Measurements from ENCODE around the gene KRTAP10-4.

Gene KRTAP10-4

GRCh38 chr21:44532712-44533111 lies 40.8 kb upstream of the KRTAP10-4 start:
- no peaks in the 10 kb centered on the region for H3K36me3 ChIP-seq (ENCODE audit: control insufficient read depth, low read length)
- H3K27me3 ChIP-seq (ENCODE audit: control insufficient read depth, low read length): no peaks in the 10 kb centered on the region
- H3K9me2 ChIP-seq (replicated peaks; ENCODE audit: control insufficient read depth, low read length): no peaks in the 10 kb centered on the region
- no peaks in the 10 kb centered on the region for H3F3A ChIP-seq (ENCODE audit: control insufficient read depth, insufficient read depth)
- H3K79me2 ChIP-seq (ENCODE audit: control insufficient read depth, low read length): no peaks in the 10 kb centered on the region
- H4K20me1 ChIP-seq (ENCODE audit: control insufficient read depth, insufficient read depth, low read depth, low read length): no peaks in the 10 kb centered on the region
- H3K4me3 ChIP-seq (ENCODE audit: low read length): no peak overlapping the region
- TF ChIP-seq CTCF (IDR thresholded peaks at IDR 0.05; ENCODE audit: low read depth, low read length, poor library complexity, severe bottlenecking): no peak
- TF ChIP-seq EZH2phosphoT487 (IDR thresholded peaks at IDR 0.05; ENCODE audit: borderline replicate concordance, low read length): no peak
- H3K9me3 ChIP-seq (ENCODE audit: control insufficient read depth, insufficient read depth, low read length): no peaks in the 10 kb centered on the region
- no peak overlapping the region for H3K4me2 ChIP-seq (ENCODE audit: low read length)
- no peaks in the 10 kb centered on the region for H3K4me1 ChIP-seq (ENCODE audit: control insufficient read depth, low read length)
- H3K27ac ChIP-seq (ENCODE audit: low read depth, low read length): no peak overlapping the region

GRCh38 chr21:44533121-44533890 lies 40.2 kb upstream of the KRTAP10-4 start:
- no peaks in the 10 kb centered on the region for H3K9me3 ChIP-seq (ENCODE audit: control insufficient read depth, insufficient read depth, low read length)
- no peaks in the 10 kb centered on the region for H3F3A ChIP-seq (ENCODE audit: control insufficient read depth, insufficient read depth)
- H3K4me2 ChIP-seq (ENCODE audit: low read length): no peak overlapping the region
- H3K36me3 ChIP-seq (ENCODE audit: control insufficient read depth, low read length): no peaks in the 10 kb centered on the region
- no peaks in the 10 kb centered on the region for H3K27me3 ChIP-seq (ENCODE audit: control insufficient read depth, low read length)
- H3K4me3 ChIP-seq (ENCODE audit: low read length): no peak overlapping the region
- TF ChIP-seq CTCF (IDR thresholded peaks at IDR 0.05; ENCODE audit: low read depth, low read length, poor library complexity, severe bottlenecking): no peak
- no peak for TF ChIP-seq EZH2phosphoT487 (IDR thresholded peaks at IDR 0.05; ENCODE audit: borderline replicate concordance, low read length)
- H3K79me2 ChIP-seq (ENCODE audit: control insufficient read depth, low read length): no peaks in the 10 kb centered on the region
- H3K9me2 ChIP-seq (replicated peaks; ENCODE audit: control insufficient read depth, low read length): no peaks in the 10 kb centered on the region
- no peaks in the 10 kb centered on the region for H3K4me1 ChIP-seq (ENCODE audit: control insufficient read depth, low read length)
- H3K27ac ChIP-seq (ENCODE audit: low read depth, low read length): no peak overlapping the region
- no peaks in the 10 kb centered on the region for H4K20me1 ChIP-seq (ENCODE audit: control insufficient read depth, insufficient read depth, low read depth, low read length)

GRCh38 chr21:44533891-44534627 lies 39.5 kb upstream of the KRTAP10-4 start:
- Histone ChIP-seq H3K9me3 (ENCODE audit: control insufficient read depth, insufficient read depth, low read length) (no peaks in the 10 kb centered on the region), H3K27ac (ENCODE audit: low read depth, low read length) (no peak overlapping the region), H4K20me1 (ENCODE audit: control insufficient read depth, insufficient read depth, low read depth, low read length) (no peaks in the 10 kb centered on the region), H3K36me3 (ENCODE audit: control insufficient read depth, low read length) (no peaks in the 10 kb centered on the region), H3K4me3 (ENCODE audit: low read length) (no peak overlapping the region), H3F3A (ENCODE audit: control insufficient read depth, insufficient read depth) (no peaks in the 10 kb centered on the region), H3K4me2 (ENCODE audit: low read length) (no peak overlapping the region), H3K27me3 (ENCODE audit: control insufficient read depth, low read length) (no peaks in the 10 kb centered on the region), H3K4me1 (ENCODE audit: control insufficient read depth, low read length) (no peaks in the 10 kb centered on the region), H3K79me2 (ENCODE audit: control insufficient read depth, low read length) (no peaks in the 10 kb centered on the region), H3K9me2 (replicated peaks; ENCODE audit: control insufficient read depth, low read length) (no peaks in the 10 kb centered on the region)
- TF ChIP-seq CTCF (IDR thresholded peaks at IDR 0.05; ENCODE audit: low read depth, low read length, poor library complexity, severe bottlenecking) (no peak), EZH2phosphoT487 (IDR thresholded peaks at IDR 0.05; ENCODE audit: borderline replicate concordance, low read length) (no peak)
